Mesendoderm (in vitro differentiated cells): Measurements from ENCODE around the gene MEOX2.
A peak's percentile ranks its signal among the peaks of the same experiment; 100 is the strongest.

ENCODE experiments used
- DNase-seq: peaks from one replicate; pipeline ENCODE4 v3.0.0; 2013
- H2AK5ac ChIP-seq: 2 replicates; pipeline ENCODE4 v1.6.1; 2013; ENCODE audit warnings: low read length, inconsistent platforms
- H2BK120ac ChIP-seq: 2 replicates; pipeline ENCODE4 v1.6.1; 2013; ENCODE audit warnings: low read depth, mild to moderate bottlenecking, low read length, moderate library complexity, mixed read lengths
- H2BK15ac ChIP-seq: replicated peaks from 2 replicates; pipeline ENCODE4 v1.6.1; 2013; ENCODE audit warnings: low read depth, mild to moderate bottlenecking, moderate library complexity
- H2BK5ac ChIP-seq: 2 replicates; pipeline ENCODE4 v1.6.1; 2013; ENCODE audit warnings: low read length, inconsistent platforms
- H3K18ac ChIP-seq: 2 replicates; pipeline ENCODE4 v1.6.1; 2013; ENCODE audit warnings: mild to moderate bottlenecking, low read length, mixed read lengths
- H3K23ac ChIP-seq: one replicate; pipeline ENCODE4 v1.6.1; 2013; ENCODE audit warnings: low read length
- H3K27ac ChIP-seq: 2 replicates; pipeline ENCODE4 v1.5.1; 2013; ENCODE audit warnings: low read depth, mild to moderate bottlenecking, inconsistent platforms, low read length, moderate library complexity
- H3K27me3 ChIP-seq: 2 replicates; pipeline ENCODE4 v1.6.1; 2013; ENCODE audit warnings: low read length, control low read depth, mild to moderate bottlenecking, inconsistent platforms; ENCODE audit not compliant: insufficient read depth, poor library complexity
- H3K36me3 ChIP-seq: 2 replicates; pipeline ENCODE4 v1.6.1; 2013; ENCODE audit warnings: low read length, inconsistent platforms; ENCODE audit not compliant: control insufficient read depth, insufficient read depth
- H3K4ac ChIP-seq: one replicate; pipeline ENCODE4 v1.6.1; 2013; ENCODE audit warnings: low read depth, mild to moderate bottlenecking, low read length, moderate library complexity
- H3K4me1 ChIP-seq: 2 replicates; pipeline ENCODE4 v1.6.1; 2013; ENCODE audit warnings: low read depth, low read length, inconsistent platforms; ENCODE audit not compliant: control insufficient read depth
- H3K4me2 ChIP-seq: 2 replicates; pipeline ENCODE4 v1.6.1; 2013; ENCODE audit warnings: low read length
- H3K4me3 ChIP-seq: 2 replicates; pipeline ENCODE4 v1.5.1; 2013; ENCODE audit warnings: mild to moderate bottlenecking, low read length
- H3K56ac ChIP-seq: one replicate; pipeline ENCODE4 v1.6.1; 2013; ENCODE audit warnings: low read length
- H3K79me1 ChIP-seq: 2 replicates; pipeline ENCODE4 v1.6.1; 2013; ENCODE audit warnings: low read length, inconsistent platforms
- H3K79me2 ChIP-seq: 2 replicates; pipeline ENCODE4 v1.6.1; 2013; ENCODE audit warnings: mild to moderate bottlenecking, low read length; ENCODE audit not compliant: control insufficient read depth, insufficient read depth
- H3K9ac ChIP-seq: 2 replicates; pipeline ENCODE4 v1.6.1; 2013; ENCODE audit warnings: low read length, inconsistent platforms
- H4K5ac ChIP-seq: one replicate; pipeline ENCODE4 v1.6.1; 2013; ENCODE audit warnings: low read length
- H4K8ac ChIP-seq: one replicate; pipeline ENCODE4 v1.6.1; 2013; ENCODE audit warnings: low read depth, mild to moderate bottlenecking, control low read depth, low read length, moderate library complexity
- WGBS: extraction: QIAGEN DNeasy Blood & Tissue Kit; methylation state at CpG from one replicate; pipeline ENCODE4 v1.1.7; 2013; ENCODE audit warnings: low lambda C conversion rate, missing lambda C conversion rate; ENCODE audit not compliant: insufficient coverage; ENCODE audit errors: extremely low coverage; 5-methylcytosine and 5-hydroxymethylcytosine counted together

Gene MEOX2

GRCh38 chr7:15647309-15647708, 39.2 kb downstream of the MEOX2 start:
- no peak overlapping the region for H3K4me2 ChIP-seq
- H3K18ac ChIP-seq: no peak overlapping the region
- H2AK5ac ChIP-seq: no peak overlapping the region
- no peak overlapping the region for H2BK5ac ChIP-seq
- WGBS: no CpG with 5 or more reads among the region's 1 CpG
- H3K27ac ChIP-seq: no peak overlapping the region
- H3K79me2 ChIP-seq: no peaks in the 10 kb centered on the region
- H3K27me3 ChIP-seq: no peaks in the 10 kb centered on the region
- H3K4me1 ChIP-seq: no peaks in the 10 kb centered on the region
- DNase-seq: no peak
- H3K4ac ChIP-seq: no peak overlapping the region
- H4K8ac ChIP-seq: no peak overlapping the region
- H3K9ac ChIP-seq: no peak overlapping the region
- no peak overlapping the region for H3K4me3 ChIP-seq
- H4K5ac ChIP-seq: no peak overlapping the region
- no peak overlapping the region for H2BK120ac ChIP-seq
- H3K23ac ChIP-seq: no peak overlapping the region
- H2BK15ac ChIP-seq: no peak overlapping the region
- no peak overlapping the region for H3K56ac ChIP-seq
- H3K36me3 ChIP-seq: no peaks in the 10 kb centered on the region
- H3K79me1 ChIP-seq: no peaks in the 10 kb centered on the region

DNA sequence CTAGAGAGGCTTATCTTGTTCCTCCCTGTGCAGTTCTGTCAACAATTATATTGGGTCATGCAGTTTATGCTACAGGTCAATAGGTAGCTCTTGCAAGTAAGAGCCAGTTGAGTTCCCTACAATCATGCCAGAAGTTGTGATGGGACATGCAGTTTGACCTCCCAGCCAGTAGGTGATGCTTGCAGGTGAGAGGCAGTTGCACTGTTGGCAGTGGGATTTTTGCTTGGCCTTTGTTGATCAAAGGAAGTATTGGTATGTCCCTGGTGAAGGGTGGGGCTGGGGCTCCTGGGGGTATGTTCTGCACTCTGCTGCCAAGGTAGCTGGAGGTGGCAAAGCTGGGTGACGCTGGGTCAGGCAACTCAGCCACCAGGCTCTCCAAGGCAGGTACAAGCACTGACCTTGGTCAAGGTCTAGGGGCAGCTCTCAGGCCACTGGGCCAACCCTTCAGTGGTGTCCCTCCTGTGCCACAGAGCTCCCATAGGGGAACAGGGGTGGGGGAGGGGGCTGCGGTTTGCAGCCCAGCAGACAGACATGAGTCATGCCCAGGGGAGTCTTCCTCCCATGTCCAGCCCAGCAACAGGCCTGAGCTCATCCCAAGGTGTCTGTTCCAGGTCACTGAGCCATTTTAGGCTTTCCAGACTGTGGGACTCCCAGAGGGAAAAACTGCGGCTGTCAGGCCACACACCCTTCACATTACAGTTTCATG, 43.3 kb downstream of the MEOX2 start:
- H3K23ac ChIP-seq: no peak overlapping the region

GRCh38 chr7:15628876-15629275, 57.6 kb downstream of the MEOX2 start:
- no peak overlapping the region for H3K4me3 ChIP-seq
- DNase-seq: no peak
- no CpG with 5 or more reads among the region's 1 CpG for WGBS
- H3K79me1 ChIP-seq: no peaks in the 10 kb centered on the region
- no peak overlapping the region for H2AK5ac ChIP-seq
- H3K4me2 ChIP-seq: no peak overlapping the region
- no peak overlapping the region for H3K56ac ChIP-seq
- H3K27me3 ChIP-seq: no peaks in the 10 kb centered on the region
- no peak overlapping the region for H3K27ac ChIP-seq
- H2BK5ac ChIP-seq: no peak overlapping the region
- no peak overlapping the region for H4K5ac ChIP-seq
- H3K36me3 ChIP-seq: no peaks in the 10 kb centered on the region
- H2BK120ac ChIP-seq: no peak overlapping the region
- H3K18ac ChIP-seq: no peak overlapping the region
- H3K79me2 ChIP-seq: no peaks in the 10 kb centered on the region
- no peak overlapping the region for H2BK15ac ChIP-seq
- H3K4ac ChIP-seq: no peak overlapping the region
- no peak overlapping the region for H4K8ac ChIP-seq
- H3K4me1 ChIP-seq: no peaks in the 10 kb centered on the region
- no peak overlapping the region for H3K9ac ChIP-seq
- no peak overlapping the region for H3K23ac ChIP-seq

More for the DNA sequence above, 43.3 kb downstream of the MEOX2 start:
- H3K36me3 ChIP-seq: no peaks in the 10 kb centered on the region
- H4K8ac ChIP-seq: no peak overlapping the region
- no peaks in the 10 kb centered on the region for H3K79me1 ChIP-seq
- H2BK5ac ChIP-seq: no peak overlapping the region
- H3K4me3 ChIP-seq: no peak overlapping the region
- H2AK5ac ChIP-seq: no peak overlapping the region
- no peak overlapping the region for H4K5ac ChIP-seq
- H3K9ac ChIP-seq: no peak overlapping the region
- H3K4ac ChIP-seq: no peak overlapping the region
- H2BK120ac ChIP-seq: no peak overlapping the region
- no peak overlapping the region for H3K18ac ChIP-seq
- no peak overlapping the region for H2BK15ac ChIP-seq
- no peak overlapping the region for H3K4me2 ChIP-seq
- H3K4me1 ChIP-seq: no peaks in the 10 kb centered on the region
- H3K27ac ChIP-seq: no peak overlapping the region
- H3K56ac ChIP-seq: no peak overlapping the region
- no peaks in the 10 kb centered on the region for H3K79me2 ChIP-seq
- no CpG with 5 or more reads among the region's 3 CpGs for WGBS
- H3K27me3 ChIP-seq: no peaks in the 10 kb centered on the region
- peak; percentile 13 for DNase-seq

DNA sequence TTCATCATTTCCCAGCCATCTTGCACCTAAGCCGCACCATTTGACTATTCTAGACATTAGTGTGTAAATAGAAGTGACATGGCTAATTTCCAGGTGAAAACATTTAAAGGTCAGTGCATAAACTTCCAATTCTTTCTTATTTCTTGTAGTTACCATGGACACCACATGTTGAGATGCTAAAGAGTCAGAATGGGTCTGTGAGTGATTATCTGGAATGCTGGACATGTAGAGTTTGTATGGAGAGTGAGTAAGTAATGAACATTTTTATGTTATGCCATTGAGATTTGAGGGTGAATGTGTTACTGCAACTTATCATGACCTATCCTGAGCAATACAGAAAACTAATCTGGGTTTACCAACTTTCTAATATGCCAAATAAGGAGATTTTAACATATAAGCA, 60.4 kb downstream of the MEOX2 start:
- no peak overlapping the region for H3K4me2 ChIP-seq
- H3K18ac ChIP-seq: no peak overlapping the region
- no peaks in the 10 kb centered on the region for H3K79me2 ChIP-seq
- no peaks in the 10 kb centered on the region for H3K4me1 ChIP-seq
- no peak overlapping the region for H4K8ac ChIP-seq
- H3K27ac ChIP-seq: no peak overlapping the region
- no peak overlapping the region for H2BK15ac ChIP-seq
- H3K23ac ChIP-seq: no peak overlapping the region
- H2AK5ac ChIP-seq: no peak overlapping the region
- H3K4ac ChIP-seq: no peak overlapping the region
- H3K4me3 ChIP-seq: no peak overlapping the region
- H3K36me3 ChIP-seq: no peaks in the 10 kb centered on the region
- DNase-seq: no peak
- no peak overlapping the region for H2BK120ac ChIP-seq
- H3K79me1 ChIP-seq: no peaks in the 10 kb centered on the region
- no peak overlapping the region for H2BK5ac ChIP-seq
- H4K5ac ChIP-seq: no peak overlapping the region
- H3K56ac ChIP-seq: no peak overlapping the region
- no peaks in the 10 kb centered on the region for H3K27me3 ChIP-seq
- no peak overlapping the region for H3K9ac ChIP-seq
- WGBS: no CpG with 5 or more reads among the region's 1 CpG

GRCh38 chr7:15625466-15625865, 61.0 kb downstream of the MEOX2 start:
- H4K5ac ChIP-seq: no peak overlapping the region
- no peak overlapping the region for H3K4ac ChIP-seq
- no peak overlapping the region for H3K56ac ChIP-seq
- H3K23ac ChIP-seq: no peak overlapping the region
- no peak overlapping the region for H3K27ac ChIP-seq
- no CpG with 5 or more reads among the region's 1 CpG for WGBS
- no peak overlapping the region for H3K9ac ChIP-seq
- H3K79me2 ChIP-seq: no peaks in the 10 kb centered on the region
- no peak overlapping the region for H2BK5ac ChIP-seq
- H3K27me3 ChIP-seq: no peaks in the 10 kb centered on the region
- no peak overlapping the region for H3K4me3 ChIP-seq
- no peaks in the 10 kb centered on the region for H3K4me1 ChIP-seq
- H2BK120ac ChIP-seq: no peak overlapping the region
- no peak overlapping the region for H2AK5ac ChIP-seq
- no peak overlapping the region for H4K8ac ChIP-seq
- no peaks in the 10 kb centered on the region for H3K79me1 ChIP-seq
- no peak overlapping the region for H3K4me2 ChIP-seq
- no peak for DNase-seq
- no peak overlapping the region for H2BK15ac ChIP-seq
- no peaks in the 10 kb centered on the region for H3K36me3 ChIP-seq
- H3K18ac ChIP-seq: no peak overlapping the region

DNA sequence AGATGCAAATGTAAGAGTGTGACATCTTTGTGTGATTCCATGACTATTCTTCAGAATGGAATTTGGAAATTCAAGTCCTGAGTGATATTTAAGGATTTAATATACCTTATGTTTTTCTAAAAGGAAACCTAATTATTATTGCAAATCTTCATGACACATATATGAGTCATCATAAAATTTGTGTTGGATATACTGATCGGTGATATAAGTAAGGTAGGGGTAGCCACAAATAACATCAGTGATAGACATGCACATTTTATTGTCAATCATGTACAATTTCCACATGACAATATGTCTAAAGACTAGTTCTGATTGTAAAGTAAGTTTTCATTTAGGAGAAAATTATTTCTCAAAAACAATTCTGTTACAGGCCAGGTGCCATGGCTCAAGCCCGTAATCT, 65.0 kb downstream of the MEOX2 start:
- WGBS: no CpG with 5 or more reads among the region's 2 CpGs
- Histone ChIP-seq H3K4me1 (no peaks in the 10 kb centered on the region), H3K4ac (no peak overlapping the region), H3K56ac (no peak overlapping the region), H2BK5ac (no peak overlapping the region), H4K5ac (no peak overlapping the region), H3K27me3 (no peaks in the 10 kb centered on the region), H3K4me3 (no peak overlapping the region), H2BK120ac (no peak overlapping the region), H2AK5ac (no peak overlapping the region), H4K8ac (no peak overlapping the region), H3K79me2 (no peaks in the 10 kb centered on the region), H3K23ac (no peak overlapping the region), H3K27ac (no peak overlapping the region), H3K9ac (no peak overlapping the region), H3K36me3 (no peaks in the 10 kb centered on the region), H3K79me1 (no peaks in the 10 kb centered on the region), H3K4me2 (no peak overlapping the region), H2BK15ac (no peak overlapping the region), H3K18ac (no peak overlapping the region)
- DNase-seq: no peak
